ENCODE results near the gene ING3.
"Not testable (repeated sequence)": the region's sequence is repeated elsewhere in the genome, so short reads cannot be mapped to it uniquely, and the experiment has no call there.

Gene ING3

GRCh38 chr7:121000081-121000983 lies 49.8 kb downstream of the ING3 start:
- DNase-seq, result no peak
- no peak overlapping the region for H3K4me3 Mint-ChIP-seq

DNA sequence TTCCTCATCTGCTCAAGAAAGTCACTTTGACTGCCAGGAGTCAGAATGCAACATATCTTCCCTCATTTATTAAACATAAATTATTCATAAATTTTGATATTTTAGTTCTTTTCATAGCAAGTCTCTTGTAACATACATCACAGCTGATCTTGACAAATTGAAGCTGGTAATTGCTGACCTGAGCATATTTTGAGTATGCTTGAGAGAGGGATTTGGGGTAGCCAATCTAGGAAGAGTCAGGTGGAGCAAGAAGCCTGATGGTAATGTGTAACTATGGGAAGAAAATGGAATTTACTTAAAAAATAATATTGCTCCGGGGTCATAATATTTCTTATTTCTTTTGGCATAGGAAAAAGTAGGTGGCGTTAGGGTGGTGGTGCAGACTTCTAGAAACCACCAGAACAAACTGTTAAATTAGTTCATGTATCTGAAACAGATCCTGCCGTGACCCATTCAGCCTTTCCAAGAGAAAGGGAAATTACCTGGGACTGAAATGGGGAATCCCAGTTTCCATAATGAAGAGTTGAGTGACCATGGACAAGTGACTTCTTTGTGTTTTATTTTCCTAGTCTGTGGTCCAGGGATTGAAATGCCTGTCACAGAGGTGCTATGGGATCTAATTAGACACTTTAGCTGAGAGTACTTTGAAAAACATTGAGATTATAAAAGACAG lies 50.8 kb downstream of the ING3 start:
- Mint-ChIP-seq H3K4me1 (peaks cover 10% of the 10 kb centered on the region), H3K27ac (no peak overlapping the region), H3K36me3 (ENCODE audit: low read depth) (no peaks in the 10 kb centered on the region), H3K4me3 (no peak overlapping the region), H3K27me3 (peaks cover 9% of the 10 kb centered on the region), H3K9me3 (no peaks in the 10 kb centered on the region)
- ATAC-seq (no peak), DNase-seq (no peak)

More at GRCh38 chr7:121000081-121000983, 49.8 kb downstream of the ING3 start:
- Mint-ChIP-seq H3K27me3 (peaks cover 6% of the 10 kb centered on the region), H3K9me3 (no peaks in the 10 kb centered on the region), H3K4me1 (peaks cover 16% of the 10 kb centered on the region), H3K36me3 (ENCODE audit: low read depth) (no peaks in the 10 kb centered on the region), H3K27ac (no peak overlapping the region)
- no peak for ATAC-seq

GRCh38 chr7:121002048-121002756 lies 51.6 kb downstream of the ING3 start:
- ATAC-seq, result no peak
- Mint-ChIP-seq H3K27ac (no peak overlapping the region), H3K4me1 (peaks cover 4% of the 10 kb centered on the region), H3K4me3 (no peak overlapping the region), H3K9me3 (no peaks in the 10 kb centered on the region), H3K27me3 (peaks cover 14% of the 10 kb centered on the region), H3K36me3 (ENCODE audit: low read depth) (no peaks in the 10 kb centered on the region)
- DNase-seq, result no peak

DNA sequence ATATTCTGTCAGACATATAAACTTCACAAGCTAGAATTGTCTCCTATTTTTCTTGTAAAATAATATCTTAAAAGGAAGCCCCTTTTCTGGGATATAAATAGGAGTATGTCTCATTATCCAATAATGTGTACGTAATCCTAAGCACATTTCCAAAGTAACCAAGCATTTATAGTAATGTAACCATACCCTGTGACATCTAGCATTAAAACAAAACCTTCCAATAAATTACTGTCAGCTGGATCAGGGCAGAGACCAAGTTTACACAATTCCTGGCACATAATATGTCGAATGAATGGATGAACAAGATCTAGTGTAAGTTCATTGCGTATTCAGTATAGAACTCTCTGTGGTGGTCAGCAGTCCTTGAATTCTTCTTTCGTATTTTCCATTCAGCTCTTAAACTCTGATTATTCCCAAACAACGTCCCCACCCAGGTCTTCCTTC lies 52.2 kb downstream of the ING3 start:
- no peak overlapping the region for H3K4me3 Mint-ChIP-seq
- ATAC-seq (no peak), DNase-seq (no peak)
- no peak overlapping the region for H3K27ac Mint-ChIP-seq
- no peaks in the 10 kb centered on the region for H3K9me3 Mint-ChIP-seq
- H3K27me3 Mint-ChIP-seq, result peaks cover 14% of the 10 kb centered on the region
- H3K4me1 Mint-ChIP-seq, result peaks cover 4% of the 10 kb centered on the region
- no peaks in the 10 kb centered on the region for H3K36me3 Mint-ChIP-seq (ENCODE audit: low read depth)

GRCh38 chr7:121003986-121004685 lies 53.6 kb downstream of the ING3 start:
- ATAC-seq, result no peak
- Mint-ChIP-seq H3K27me3 (peaks cover 17% of the 10 kb centered on the region), H3K27ac (no peak overlapping the region)

GRCh38 chr7:121005058-121005457 lies 54.5 kb downstream of the ING3 start:
- H3K36me3 Mint-ChIP-seq (ENCODE audit: low read depth); H3K9me3 Mint-ChIP-seq; H3K27ac Mint-ChIP-seq; H3K4me3 Mint-ChIP-seq; H3K4me1 Mint-ChIP-seq; ATAC-seq; DNase-seq: not testable (repeated sequence)
- H3K27me3 Mint-ChIP-seq, result peaks cover 21% of the 10 kb centered on the region

More at GRCh38 chr7:121003986-121004685, 53.6 kb downstream of the ING3 start:
- H3K9me3 Mint-ChIP-seq, result no peaks in the 10 kb centered on the region
- DNase-seq, result no peak
- H3K4me1 Mint-ChIP-seq, result peaks cover 4% of the 10 kb centered on the region
- H3K36me3 Mint-ChIP-seq (ENCODE audit: low read depth), result no peaks in the 10 kb centered on the region
- H3K4me3 Mint-ChIP-seq, result no peak overlapping the region

DNA sequence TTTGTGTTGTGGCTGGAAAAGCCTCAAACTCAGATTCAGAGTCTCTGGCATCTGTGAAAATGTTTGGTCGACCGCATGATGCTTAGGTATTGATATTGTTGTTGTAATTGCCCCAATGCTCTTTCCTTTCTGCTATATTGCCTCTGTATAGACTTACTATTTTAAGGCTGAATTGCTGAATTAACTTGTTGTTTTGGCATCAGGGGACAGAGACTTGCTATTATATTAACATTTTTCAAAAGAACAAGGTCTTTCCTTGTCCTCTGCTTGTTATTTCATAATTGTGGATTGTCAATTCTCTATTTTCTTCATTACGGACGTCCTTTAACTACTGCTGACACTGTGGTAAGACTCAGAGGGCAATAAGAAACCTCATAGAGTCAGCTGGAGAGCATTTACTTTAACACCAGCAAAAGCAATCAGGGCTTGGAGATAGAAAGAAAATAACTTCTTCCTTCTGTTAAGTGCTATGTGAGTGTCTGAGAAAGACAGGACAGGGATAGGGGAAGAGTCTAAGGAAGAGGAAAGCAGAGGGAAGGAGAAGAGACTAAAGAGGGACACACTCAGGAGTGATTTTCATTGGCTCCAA lies 55.5 kb downstream of the ING3 start:
- Mint-ChIP-seq H3K27me3 (peaks cover 21% of the 10 kb centered on the region), H3K36me3 (ENCODE audit: low read depth) (no peaks in the 10 kb centered on the region), H3K4me1 (no peaks in the 10 kb centered on the region), H3K9me3 (no peaks in the 10 kb centered on the region), H3K4me3 (no peak overlapping the region), H3K27ac (no peak overlapping the region)
- no peak for DNase-seq
- no peak for ATAC-seq

GRCh38 chr7:121006711-121007315 lies 56.2 kb downstream of the ING3 start:
- Mint-ChIP-seq H3K27me3 (peaks cover 21% of the 10 kb centered on the region), H3K4me3 (no peak overlapping the region), H3K27ac (no peak overlapping the region), H3K36me3 (ENCODE audit: low read depth) (no peaks in the 10 kb centered on the region), H3K4me1 (no peaks in the 10 kb centered on the region), H3K9me3 (no peaks in the 10 kb centered on the region)
- no peak for DNase-seq
- no peak for ATAC-seq

- Mint-ChIP-seq H3K9me3 (no peaks in the 10 kb centered on the region), H3K4me1 (no peaks in the 10 kb centered on the region), H3K36me3 (ENCODE audit: low read depth) (no peaks in the 10 kb centered on the region), H3K27me3 (peaks cover 18% of the 10 kb centered on the region), H3K4me3 (no peak overlapping the region), H3K27ac (no peak overlapping the region)
- ATAC-seq (no peak), DNase-seq (no peak)
These were observed 58.2 kb downstream of the ING3 start for GRCh38 chr7:121008816-121009215.

DNA sequence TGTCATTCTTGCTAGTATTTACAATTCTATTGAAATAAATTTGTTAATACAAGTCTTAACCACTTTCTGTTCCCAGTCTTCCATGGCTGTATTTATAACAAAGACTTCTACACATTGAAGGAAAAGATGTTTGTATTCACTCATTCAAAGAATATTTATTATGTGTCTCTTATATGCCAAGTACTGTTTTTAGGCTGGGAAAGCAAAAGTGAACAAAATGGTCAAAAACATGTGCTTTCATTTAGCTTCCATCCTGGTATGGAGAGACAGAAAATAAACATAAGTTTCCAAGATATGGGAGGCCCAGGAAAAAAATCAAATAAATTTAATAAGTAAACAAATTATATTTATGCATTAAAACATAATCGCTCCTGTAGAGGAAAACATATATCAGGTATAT lies 60.8 kb downstream of the ING3 start:
- Mint-ChIP-seq H3K27ac (no peak overlapping the region), H3K27me3 (peaks cover 11% of the 10 kb centered on the region), H3K4me3 (no peak overlapping the region), H3K9me3 (no peaks in the 10 kb centered on the region), H3K36me3 (ENCODE audit: low read depth) (no peaks in the 10 kb centered on the region), H3K4me1 (no peaks in the 10 kb centered on the region)
- ATAC-seq, result no peak
- DNase-seq, result no peak

- no peak overlapping the region for H3K27ac Mint-ChIP-seq
- H3K4me3 Mint-ChIP-seq, result no peak overlapping the region
- peaks cover 6% of the 10 kb centered on the region for H3K27me3 Mint-ChIP-seq
- DNase-seq (no peak), ATAC-seq (no peak)
- H3K4me1 Mint-ChIP-seq, result no peaks in the 10 kb centered on the region
- H3K9me3 Mint-ChIP-seq, result no peaks in the 10 kb centered on the region
- no peaks in the 10 kb centered on the region for H3K36me3 Mint-ChIP-seq (ENCODE audit: low read depth)
These were observed 61.7 kb downstream of the ING3 start for GRCh38 chr7:121012170-121012874.

DNA sequence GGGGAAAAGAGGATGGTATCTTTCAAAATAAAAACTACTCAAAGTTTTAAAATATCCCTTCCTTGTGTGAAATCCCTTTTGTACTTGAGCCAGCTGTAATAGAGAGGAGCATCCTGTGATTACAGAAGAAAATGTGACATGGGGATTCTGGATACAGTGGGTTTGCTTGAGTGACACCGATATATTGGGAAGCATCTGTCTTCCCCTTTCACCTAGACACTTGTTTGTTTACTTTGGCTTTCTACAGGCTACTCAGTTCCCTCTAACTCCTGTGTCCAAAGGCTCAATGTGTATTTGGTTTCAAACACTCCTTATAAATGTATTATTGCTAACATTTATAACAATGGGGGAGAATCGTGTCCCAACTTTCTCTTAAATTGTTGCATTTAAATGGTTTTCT lies 62.3 kb downstream of the ING3 start:
- H3K9me3 Mint-ChIP-seq, result no peaks in the 10 kb centered on the region
- DNase-seq (no peak), ATAC-seq (no peak)
- H3K4me3 Mint-ChIP-seq, result no peak overlapping the region
- H3K27me3 Mint-ChIP-seq, result peaks cover 6% of the 10 kb centered on the region
- no peaks in the 10 kb centered on the region for H3K4me1 Mint-ChIP-seq
- no peaks in the 10 kb centered on the region for H3K36me3 Mint-ChIP-seq (ENCODE audit: low read depth)
- H3K27ac Mint-ChIP-seq, result no peak overlapping the region

- Mint-ChIP-seq H3K36me3 (ENCODE audit: low read depth) (no peaks in the 10 kb centered on the region), H3K27me3 (no peaks in the 10 kb centered on the region), H3K27ac (no peak overlapping the region), H3K4me1 (no peaks in the 10 kb centered on the region), H3K9me3 (no peaks in the 10 kb centered on the region), H3K4me3 (no peak overlapping the region)
- ATAC-seq (no peak), DNase-seq (no peak)
These were observed 65.0 kb downstream of the ING3 start for GRCh38 chr7:121015560-121015959.

Data from activated naive CD8-positive, alpha-beta T cell treated with anti-CD3 and anti-CD28 coated beads, Interleukin-2, amount 50 U/mL, for 24 hours (primary cell).